Progenitor cell of endocrine pancreas (in vitro differentiated cells): ENCODE results near the gene HEBP2. TPM values are rescaled to one million over a fixed set of nuclear protein-coding genes. Genes with fewer than 3 reads are reported as not detected.

Source experiments
- DNase-seq: peaks from one replicate; pipeline ENCODE4 v3.0.0; 2021; ENCODE audit warnings: low spot score; ENCODE audit not compliant: unreplicated experiment
- H3K27ac Mint-ChIP-seq: 2 replicates; pipeline ENCODE4 v1.8.0; 2021; ENCODE audit warnings: mild to moderate bottlenecking, moderate library complexity, mixed read lengths
- H3K27me3 Mint-ChIP-seq: 2 replicates; pipeline ENCODE4 v1.8.0; 2021; ENCODE audit warnings: mixed read lengths
- H3K36me3 Mint-ChIP-seq: 2 replicates; pipeline ENCODE4 v1.8.0; 2022; ENCODE audit warnings: mixed read lengths; ENCODE audit not compliant: insufficient read depth
- H3K4me1 Mint-ChIP-seq: 2 replicates; pipeline ENCODE4 v1.8.0; 2021; ENCODE audit warnings: low read depth, mixed read lengths
- H3K4me3 Mint-ChIP-seq: 2 replicates; pipeline ENCODE4 v1.8.0; 2021; ENCODE audit warnings: low read depth, mild to moderate bottlenecking, moderate library complexity, mixed read lengths
- H3K9me3 Mint-ChIP-seq: 2 replicates; pipeline ENCODE4 v1.8.0; 2021; ENCODE audit warnings: low read depth, mixed read lengths
- total RNA-seq: library from RNA; stranded (reverse); gene quantifications from 2 replicates; pipeline ENCODE4 v1.2.1, GENCODE V29; 2021
- TF ChIP-seq, protein P1 (sequence below): fragments of 200-600 bp; sonication (generic); IDR thresholded peaks from one replicate; pipeline ENCODE4 v1.5.0; 2021; ENCODE audit warnings: antibody characterized with exemption, mild to moderate bottlenecking; ENCODE audit not compliant: unreplicated experiment

Gene HEBP2
- total RNA-seq, 1 donor from 2014 or later, result 67.7 TPM

DNA sequence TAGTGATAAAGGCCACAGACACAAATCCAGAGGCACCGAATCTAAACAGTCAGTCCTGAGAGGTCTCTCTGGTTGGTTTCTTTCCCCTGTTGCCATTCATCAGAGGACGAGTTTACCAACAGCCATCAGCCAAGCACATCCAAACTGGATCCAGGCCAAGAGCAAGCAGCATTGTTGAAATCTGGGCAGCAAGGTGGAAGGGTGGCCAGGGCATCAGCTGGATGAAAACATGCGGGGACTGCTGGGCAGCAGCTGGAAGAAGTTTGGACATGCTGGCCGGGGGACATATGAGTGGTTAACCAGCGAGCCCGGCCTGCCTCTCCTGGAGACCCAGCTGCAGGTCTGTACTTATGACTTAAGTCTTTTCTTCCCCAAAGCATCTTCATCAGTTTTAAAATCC, 26.2 kb upstream of the HEBP2 start, which contains the start of gene SMIM28:
SMIM28 (plus strand) TSS at position 62 of the 400 bp plus-strand sequence; CDS start at position 230, 168 bp downstream.
- Mint-ChIP-seq H3K27ac (peak within 1 kb of the TSS; percentile 67), H3K36me3 (no peaks in the 10 kb centered on the region), H3K9me3 (peaks cover 6% of the 10 kb centered on the region), H3K4me3 (no peak within 1 kb of the TSS), H3K4me1 (peaks cover 32% of the 10 kb centered on the region), H3K27me3 (no peaks in the 10 kb centered on the region)
- no peak for DNase-seq
- TF ChIP-seq, protein P1, sequence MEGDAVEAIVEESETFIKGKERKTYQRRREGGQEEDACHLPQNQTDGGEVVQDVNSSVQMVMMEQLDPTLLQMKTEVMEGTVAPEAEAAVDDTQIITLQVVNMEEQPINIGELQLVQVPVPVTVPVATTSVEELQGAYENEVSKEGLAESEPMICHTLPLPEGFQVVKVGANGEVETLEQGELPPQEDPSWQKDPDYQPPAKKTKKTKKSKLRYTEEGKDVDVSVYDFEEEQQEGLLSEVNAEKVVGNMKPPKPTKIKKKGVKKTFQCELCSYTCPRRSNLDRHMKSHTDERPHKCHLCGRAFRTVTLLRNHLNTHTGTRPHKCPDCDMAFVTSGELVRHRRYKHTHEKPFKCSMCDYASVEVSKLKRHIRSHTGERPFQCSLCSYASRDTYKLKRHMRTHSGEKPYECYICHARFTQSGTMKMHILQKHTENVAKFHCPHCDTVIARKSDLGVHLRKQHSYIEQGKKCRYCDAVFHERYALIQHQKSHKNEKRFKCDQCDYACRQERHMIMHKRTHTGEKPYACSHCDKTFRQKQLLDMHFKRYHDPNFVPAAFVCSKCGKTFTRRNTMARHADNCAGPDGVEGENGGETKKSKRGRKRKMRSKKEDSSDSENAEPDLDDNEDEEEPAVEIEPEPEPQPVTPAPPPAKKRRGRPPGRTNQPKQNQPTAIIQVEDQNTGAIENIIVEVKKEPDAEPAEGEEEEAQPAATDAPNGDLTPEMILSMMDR, result no peak

DNA sequence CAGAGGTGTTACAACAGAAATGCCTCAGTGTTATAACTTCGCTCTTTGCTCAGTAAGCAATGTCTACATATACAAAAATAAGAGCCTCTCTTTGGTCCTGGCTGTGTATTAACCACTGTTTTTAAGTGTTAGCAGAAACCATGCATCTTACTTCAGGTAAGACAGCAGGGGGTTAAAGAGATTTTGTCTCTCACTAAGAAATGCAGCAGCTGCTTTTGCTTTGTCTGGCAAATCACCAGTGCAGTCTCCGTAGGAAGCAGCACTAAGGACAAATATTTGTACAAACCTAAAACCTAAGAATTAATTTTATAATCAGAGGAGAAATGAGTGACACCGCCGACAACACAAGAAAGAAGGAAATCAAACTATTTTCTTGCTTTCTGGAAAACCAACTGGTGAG, 25.6 kb upstream of the HEBP2 start:
- TF ChIP-seq, protein P1, result no peak
- peaks cover 37% of the 10 kb centered on the region for H3K4me1 Mint-ChIP-seq
- no peak overlapping the region for H3K4me3 Mint-ChIP-seq
- no peak for DNase-seq
- H3K27me3 Mint-ChIP-seq, result no peaks in the 10 kb centered on the region
- peak overlapping the region; percentile 67 for H3K27ac Mint-ChIP-seq
- H3K9me3 Mint-ChIP-seq, result peaks cover 6% of the 10 kb centered on the region
- no peaks in the 10 kb centered on the region for H3K36me3 Mint-ChIP-seq

DNA sequence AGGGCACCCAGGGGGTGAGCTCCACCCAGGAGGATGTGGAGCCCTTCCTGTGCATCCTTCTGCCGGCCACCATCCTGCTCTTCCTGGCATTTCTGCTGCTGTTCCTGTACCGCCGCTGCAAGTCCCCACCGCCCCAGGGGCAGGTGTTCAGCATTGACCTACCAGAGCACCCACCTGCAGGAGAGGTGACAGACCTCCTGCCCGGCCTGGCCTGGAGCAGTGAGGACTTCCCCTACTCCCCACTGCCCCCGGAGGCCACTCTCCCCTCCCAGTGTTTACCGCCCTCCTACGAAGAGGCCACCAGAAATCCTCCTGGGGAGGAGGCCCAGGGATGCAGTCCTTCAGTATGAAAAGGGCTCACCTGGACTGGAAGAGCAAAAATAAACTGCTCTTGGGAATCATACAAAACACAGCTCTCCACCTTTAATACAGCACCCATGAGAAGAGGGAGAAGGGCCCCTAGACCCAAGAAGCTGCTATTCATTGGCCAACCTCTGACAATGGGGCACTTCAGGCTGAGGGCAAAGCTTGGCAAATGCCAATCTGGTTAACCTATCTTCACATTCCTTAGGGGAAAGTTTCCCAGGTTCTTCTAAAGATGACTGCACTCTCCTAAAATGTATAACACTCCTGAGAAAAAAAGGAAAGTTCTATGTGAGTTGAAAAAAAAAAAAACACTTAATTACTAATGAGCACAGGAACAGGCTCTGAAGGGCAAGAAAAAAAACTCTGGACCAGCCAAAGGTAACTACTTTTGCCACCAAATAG, 21.3 kb upstream of the HEBP2 start:
- peak overlapping the region; percentile 11 for H3K27ac Mint-ChIP-seq
- peaks cover 38% of the 10 kb centered on the region for H3K4me1 Mint-ChIP-seq
- no peaks in the 10 kb centered on the region for H3K36me3 Mint-ChIP-seq
- H3K27me3 Mint-ChIP-seq, result no peaks in the 10 kb centered on the region
- TF ChIP-seq, protein P1, result no peak
- H3K9me3 Mint-ChIP-seq, result no peaks in the 10 kb centered on the region
- no peak for DNase-seq
- no peak overlapping the region for H3K4me3 Mint-ChIP-seq

DNA sequence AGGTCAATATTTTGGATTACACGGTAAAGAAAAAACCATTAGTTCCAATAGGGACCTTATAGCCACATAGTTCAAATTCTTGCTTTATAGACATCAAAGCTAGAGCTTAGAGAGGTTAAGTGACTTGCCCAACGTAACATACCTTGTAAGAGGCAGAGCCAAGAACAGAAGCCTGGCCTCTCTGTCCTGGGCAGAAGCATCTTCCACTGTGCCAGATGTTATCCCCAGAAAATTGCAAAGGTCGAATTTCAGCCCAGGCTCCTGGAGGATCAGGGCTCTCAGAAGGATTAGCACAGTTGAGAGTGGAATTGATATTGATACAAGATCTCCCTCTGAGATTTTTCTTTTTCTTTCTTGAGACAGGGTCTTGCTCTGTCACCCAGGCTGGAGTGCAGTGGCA, 20.2 kb upstream of the HEBP2 start:
- Mint-ChIP-seq H3K36me3 (no peaks in the 10 kb centered on the region), H3K27ac (peak overlapping the region; percentile 67), H3K9me3 (no peaks in the 10 kb centered on the region), H3K4me3 (no peak overlapping the region), H3K27me3 (no peaks in the 10 kb centered on the region), H3K4me1 (peaks cover 36% of the 10 kb centered on the region)
- DNase-seq, result no peak
- TF ChIP-seq, protein P1, result no peak

DNA sequence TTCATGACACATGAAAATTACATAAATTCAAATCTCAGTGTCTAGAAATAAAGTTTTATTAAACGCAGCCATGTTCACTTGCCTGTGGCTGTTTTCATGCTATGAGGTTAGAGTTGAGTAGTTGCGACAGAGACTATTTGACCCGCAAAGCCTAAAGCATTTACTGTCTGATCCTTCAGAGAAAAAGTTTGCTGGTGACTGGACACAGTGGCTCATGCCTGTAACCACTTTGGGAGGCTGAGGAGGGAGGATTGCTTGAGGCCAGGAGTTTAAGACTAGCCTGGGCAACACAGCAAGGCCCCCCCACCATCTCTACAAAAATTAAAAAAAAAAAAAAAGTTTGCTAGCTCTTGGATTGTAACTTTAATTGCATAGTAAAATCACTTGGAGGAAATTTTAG, 17.1 kb upstream of the HEBP2 start:
- Mint-ChIP-seq H3K4me3 (no peak overlapping the region), H3K27ac (no peak overlapping the region), H3K9me3 (no peaks in the 10 kb centered on the region), H3K36me3 (no peaks in the 10 kb centered on the region), H3K27me3 (no peaks in the 10 kb centered on the region), H3K4me1 (peaks cover 41% of the 10 kb centered on the region)
- TF ChIP-seq, protein P1, result no peak
- no peak for DNase-seq
